GM10847 (cell line): ENCODE data around the gene MCM6.

Experiments
- POLR2A ChIP-seq: IDR thresholded peaks from 2 replicates; pipeline ENCODE4 v1.6.1; 2011; ENCODE audit not compliant: insufficient read length; ENCODE audit errors: extremely low read depth

MCM6 gene

GRCh38 chr2:135876066-135876711 is at the start of gene MCM6:
Gene MCM6 (minus strand): TSS chr2:135876443. CDS start chr2:135876365, 78 bp downstream.
- peak; percentile 50 for TF ChIP-seq POLR2A

- TF ChIP-seq POLR2A: no peak
Observed at GRCh38 chr2:135925571-135925970, 49.3 kb upstream of the MCM6 start.

GRCh38 chr2:135916207-135916606 is 40.0 kb upstream of the MCM6 start:
- TF ChIP-seq POLR2A: no peak

- TF ChIP-seq POLR2A: no peak
Observed at GRCh38 chr2:135914485-135914884, 38.2 kb upstream of the MCM6 start.

- no peak for TF ChIP-seq POLR2A
Observed at GRCh38 chr2:135913727-135914365, 37.6 kb upstream of the MCM6 start.

- TF ChIP-seq POLR2A: no peak
Observed at GRCh38 chr2:135909976-135910375, 33.7 kb upstream of the MCM6 start.

GRCh38 chr2:135905679-135906078 is 29.4 kb upstream of the MCM6 start:
- no peak for TF ChIP-seq POLR2A

- TF ChIP-seq POLR2A: no peak
Observed at GRCh38 chr2:135904341-135904989, 28.2 kb upstream of the MCM6 start.

- TF ChIP-seq POLR2A: no peak
Observed at GRCh38 chr2:135903650-135904049, 27.4 kb upstream of the MCM6 start.

GRCh38 chr2:135899567-135899966 is 23.3 kb upstream of the MCM6 start:
- TF ChIP-seq POLR2A: no peak

GRCh38 chr2:135898234-135898786 is 22.1 kb upstream of the MCM6 start:
- TF ChIP-seq POLR2A: no peak

GRCh38 chr2:135894930-135895329 is 18.7 kb upstream of the MCM6 start:
- no peak for TF ChIP-seq POLR2A

- no peak for TF ChIP-seq POLR2A
Observed at GRCh38 chr2:135893374-135893794, 17.1 kb upstream of the MCM6 start.

GRCh38 chr2:135890835-135891234 is 14.6 kb upstream of the MCM6 start:
- no peak for TF ChIP-seq POLR2A

- TF ChIP-seq POLR2A: no peak
Observed at GRCh38 chr2:135890149-135890548, 13.9 kb upstream of the MCM6 start.

GRCh38 chr2:135885709-135886108 is 9.5 kb upstream of the MCM6 start:
- TF ChIP-seq POLR2A: no peak
